ENCODE data around the gene ARPC5L. TPM values are rescaled to one million over a fixed set of nuclear protein-coding genes. Genes with fewer than 3 reads are reported as not detected.

ARPC5L gene
- polyA plus RNA-seq = 44.4 TPM
- long read RNA-seq, donor 1, transcript ARPC5L-201 (4 exons, 1,325 nt) = major isoform, 17 of 19 reads
- long read RNA-seq, donor 1, partial matches to known transcripts = 0 of 19 reads
- long read RNA-seq, donor 1, other reads (novel, unspliced or antisense) = 0 of 19 reads
- long read RNA-seq, donor 2, transcript ARPC5L-201 (4 exons, 1,325 nt) = major isoform, 34 of 46 reads
- long read RNA-seq, donor 2, partial matches to known transcripts = 8 of 46 reads
- long read RNA-seq, donor 2, other reads (novel, unspliced or antisense) = 0 of 46 reads
- long read RNA-seq, donor 3 = 0 reads
- long read RNA-seq, donor 4, partial matches to known transcripts = 0 of 3 reads
- long read RNA-seq, donor 4, other reads (novel, unspliced or antisense) = 0 of 3 reads
- long read RNA-seq, donor 5, transcript ARPC5L-201 (4 exons, 1,325 nt) = major isoform, 24 of 24 reads
- long read RNA-seq, donor 5, partial matches to known transcripts = 0 of 24 reads
- long read RNA-seq, donor 5, other reads (novel, unspliced or antisense) = 0 of 24 reads
- long read RNA-seq, donor 6, transcript ARPC5L-201 (4 exons, 1,325 nt) = major isoform, 30 of 36 reads
- long read RNA-seq, donor 6, partial matches to known transcripts = 5 of 36 reads
- long read RNA-seq, donor 6, other reads (novel, unspliced or antisense) = 0 of 36 reads
- long read RNA-seq, donor 7, transcript ARPC5L-201 (4 exons, 1,325 nt) = major isoform, 10 of 19 reads
- long read RNA-seq, donor 7, partial matches to known transcripts = 9 of 19 reads
- long read RNA-seq, donor 7, other reads (novel, unspliced or antisense) = 0 of 19 reads
- long read RNA-seq, donor 8, transcript ARPC5L-201 (4 exons, 1,325 nt) = major isoform, 38 of 46 reads
- long read RNA-seq, donor 8, partial matches to known transcripts = 6 of 46 reads
- long read RNA-seq, donor 8, other reads (novel, unspliced or antisense) = 0 of 46 reads
- long read RNA-seq, donor 9, transcript ARPC5L-201 (4 exons, 1,325 nt) = major isoform, 17 of 39 reads
- long read RNA-seq, donor 9, partial matches to known transcripts = 19 of 39 reads
- long read RNA-seq, donor 9, other reads (novel, unspliced or antisense) = 0 of 39 reads
- long read RNA-seq, donor 10, transcript ARPC5L-201 (4 exons, 1,325 nt) = major isoform, 34 of 57 reads
- long read RNA-seq, donor 10, partial matches to known transcripts = 21 of 57 reads
- long read RNA-seq, donor 10, other reads (novel, unspliced or antisense) = 0 of 57 reads
- long read RNA-seq, donor 11, transcript ARPC5L-201 (4 exons, 1,325 nt) = major isoform, 24 of 24 reads
- long read RNA-seq, donor 11, partial matches to known transcripts = 0 of 24 reads
- long read RNA-seq, donor 11, other reads (novel, unspliced or antisense) = 0 of 24 reads

GRCh38 chr9:124861342-124862229, at the start of gene ARPC5L, which contains the start of gene RPL35:
Gene ARPC5L, plus strand, starts transcription at chr9:124862130. Its CDS starts 7,161 bp downstream, at chr9:124869291.
Gene RPL35, minus strand, starts transcription at chr9:124861957. Its CDS starts 45 bp downstream, at chr9:124861912.
- WGBS (ENCODE audit: insufficient coverage, low lambda C conversion rate) = no CpG with 5 or more reads among the region's 92 CpGs
- Histone ChIP-seq H3K4me1 (ENCODE audit: control insufficient read depth, insufficient read depth, low read length) (peaks cover 5% of the 10 kb centered on the region), H3K27me3 (ENCODE audit: control insufficient read depth, insufficient read depth, low read length) (no peaks in the 10 kb centered on the region), H3K9me3 (ENCODE audit: control insufficient read depth, low read depth, low read length) (no peaks in the 10 kb centered on the region), H3K4me3 (ENCODE audit: low read length) (peak within 1 kb of the TSS; percentile 92), H3K27ac (ENCODE audit: low read length) (peak within 1 kb of the TSS; percentile 89), H3K36me3 (ENCODE audit: control insufficient read depth, insufficient read depth, low read length) (peaks cover 42% of the 10 kb centered on the region)
- DNase-seq = peak; percentile 93 to 97

GRCh38 chr9:124812441-124812876, 49.5 kb upstream of the ARPC5L start:
- H3K4me1 ChIP-seq (ENCODE audit: control insufficient read depth, insufficient read depth, low read length) = peaks cover 10% of the 10 kb centered on the region
- peaks cover 2% of the 10 kb centered on the region for H3K36me3 ChIP-seq (ENCODE audit: control insufficient read depth, insufficient read depth, low read length)
- no peak overlapping the region for H3K4me3 ChIP-seq (ENCODE audit: low read length)
- no CpG with 5 or more reads among the region's 6 CpGs for WGBS (ENCODE audit: insufficient coverage, low lambda C conversion rate)
- peaks cover 4% of the 10 kb centered on the region for H3K9me3 ChIP-seq (ENCODE audit: control insufficient read depth, low read depth, low read length)
- DNase-seq = peak; percentile 26 to 33
- no peaks in the 10 kb centered on the region for H3K27me3 ChIP-seq (ENCODE audit: control insufficient read depth, insufficient read depth, low read length)
- no peak overlapping the region for H3K27ac ChIP-seq (ENCODE audit: low read length)

GRCh38 chr9:124813041-124813440, 48.9 kb upstream of the ARPC5L start:
- Histone ChIP-seq H3K27me3 (ENCODE audit: control insufficient read depth, insufficient read depth, low read length) (no peaks in the 10 kb centered on the region), H3K4me3 (ENCODE audit: low read length) (no peak overlapping the region), H3K9me3 (ENCODE audit: control insufficient read depth, low read depth, low read length) (peaks cover 4% of the 10 kb centered on the region), H3K27ac (ENCODE audit: low read length) (no peak overlapping the region), H3K36me3 (ENCODE audit: control insufficient read depth, insufficient read depth, low read length) (peaks cover 2% of the 10 kb centered on the region), H3K4me1 (ENCODE audit: control insufficient read depth, insufficient read depth, low read length) (peaks cover 10% of the 10 kb centered on the region)
- DNase-seq = no peak
- WGBS (ENCODE audit: insufficient coverage, low lambda C conversion rate) = no CpG with 5 or more reads among the region's 7 CpGs

GRCh38 chr9:124813501-124814163, 48.3 kb upstream of the ARPC5L start:
- Histone ChIP-seq H3K36me3 (ENCODE audit: control insufficient read depth, insufficient read depth, low read length) (peaks cover 2% of the 10 kb centered on the region), H3K27ac (ENCODE audit: low read length) (no peak overlapping the region), H3K4me1 (ENCODE audit: control insufficient read depth, insufficient read depth, low read length) (peaks cover 11% of the 10 kb centered on the region), H3K27me3 (ENCODE audit: control insufficient read depth, insufficient read depth, low read length) (no peaks in the 10 kb centered on the region), H3K4me3 (ENCODE audit: low read length) (no peak overlapping the region), H3K9me3 (ENCODE audit: control insufficient read depth, low read depth, low read length) (peaks cover 4% of the 10 kb centered on the region)
- no peak for DNase-seq
- WGBS (ENCODE audit: insufficient coverage, low lambda C conversion rate) = no CpG with 5 or more reads among the region's 11 CpGs

- no CpG with 5 or more reads among the region's 5 CpGs for WGBS (ENCODE audit: insufficient coverage, low lambda C conversion rate)
- Histone ChIP-seq H3K9me3 (ENCODE audit: control insufficient read depth, low read depth, low read length) (peaks cover 4% of the 10 kb centered on the region), H3K4me1 (ENCODE audit: control insufficient read depth, insufficient read depth, low read length) (peaks cover 16% of the 10 kb centered on the region), H3K27me3 (ENCODE audit: control insufficient read depth, insufficient read depth, low read length) (no peaks in the 10 kb centered on the region), H3K4me3 (ENCODE audit: low read length) (no peak overlapping the region), H3K27ac (ENCODE audit: low read length) (no peak overlapping the region), H3K36me3 (ENCODE audit: control insufficient read depth, insufficient read depth, low read length) (peaks cover 2% of the 10 kb centered on the region)
- DNase-seq = no peak
Measured at GRCh38 chr9:124814164-124814535, 47.8 kb upstream of the ARPC5L start.

- WGBS (ENCODE audit: insufficient coverage, low lambda C conversion rate) = 93% methylated on average over 2 of the region's 5 CpGs
- Histone ChIP-seq H3K4me1 (ENCODE audit: control insufficient read depth, insufficient read depth, low read length) (peaks cover 18% of the 10 kb centered on the region), H3K27ac (ENCODE audit: low read length) (no peak overlapping the region), H3K9me3 (ENCODE audit: control insufficient read depth, low read depth, low read length) (no peaks in the 10 kb centered on the region), H3K4me3 (ENCODE audit: low read length) (no peak overlapping the region), H3K27me3 (ENCODE audit: control insufficient read depth, insufficient read depth, low read length) (no peaks in the 10 kb centered on the region), H3K36me3 (ENCODE audit: control insufficient read depth, insufficient read depth, low read length) (no peaks in the 10 kb centered on the region)
- DNase-seq = no peak
Measured at GRCh38 chr9:124815601-124816000, 46.3 kb upstream of the ARPC5L start.

- no CpG with 5 or more reads among the region's 18 CpGs for WGBS (ENCODE audit: insufficient coverage, low lambda C conversion rate)
- peak in 1 of 2 donors; percentile 51 for DNase-seq
- Histone ChIP-seq H3K9me3 (ENCODE audit: control insufficient read depth, low read depth, low read length) (no peaks in the 10 kb centered on the region), H3K27ac (ENCODE audit: low read length) (no peak overlapping the region), H3K27me3 (ENCODE audit: control insufficient read depth, insufficient read depth, low read length) (no peaks in the 10 kb centered on the region), H3K36me3 (ENCODE audit: control insufficient read depth, insufficient read depth, low read length) (no peaks in the 10 kb centered on the region), H3K4me1 (ENCODE audit: control insufficient read depth, insufficient read depth, low read length) (peaks cover 8% of the 10 kb centered on the region), H3K4me3 (ENCODE audit: low read length) (no peak overlapping the region)
Measured at GRCh38 chr9:124818431-124819281, 43.3 kb upstream of the ARPC5L start.

GRCh38 chr9:124820698-124821623, 41.0 kb upstream of the ARPC5L start:
- Histone ChIP-seq H3K27ac (ENCODE audit: low read length) (no peak overlapping the region), H3K4me1 (ENCODE audit: control insufficient read depth, insufficient read depth, low read length) (peaks cover 8% of the 10 kb centered on the region), H3K9me3 (ENCODE audit: control insufficient read depth, low read depth, low read length) (no peaks in the 10 kb centered on the region), H3K4me3 (ENCODE audit: low read length) (no peak overlapping the region), H3K36me3 (ENCODE audit: control insufficient read depth, insufficient read depth, low read length) (no peaks in the 10 kb centered on the region), H3K27me3 (ENCODE audit: control insufficient read depth, insufficient read depth, low read length) (no peaks in the 10 kb centered on the region)
- DNase-seq = no peak
- no CpG with 5 or more reads among the region's 12 CpGs for WGBS (ENCODE audit: insufficient coverage, low lambda C conversion rate)

Data from large intestine (tissue), 12 donors.